A549 (cell line): ENCODE results near the gene TMEM82. TPM values are rescaled to one million over a fixed set of nuclear protein-coding genes. Genes with fewer than 3 reads are reported as not detected.

Experiments
- ATAC-seq, 2 experiments: fragments of 200-7000 bp in 1 of 2; fragments of >200 bp in 1 of 2; cut with Nextera tagmentation in 1 of 2; cut with Tn5 transposase in 1 of 2; 3 replicates each; pipeline versions ENCODE4 v1.8.0 to v1.9.1; 2018 to 2020; ENCODE audit warnings: mild to moderate bottlenecking in 1 of 2, moderate library complexity in 1 of 2
- CTCF ChIA-PET: fragments of 300-600 bp; sonication (Branson Sonifier 250); formaldehyde crosslinking; extraction: SDS; loops from one replicate; lab custom pipeline; 2021; ENCODE audit warnings: antibody characterized with exemption, inconsistent platforms; lab: Yijun Ruan, JAX
- POLR2A ChIA-PET: fragments of 350-600 bp; formaldehyde crosslinking; extraction: SDS; loops from one replicate; lab custom pipeline; 2021; ENCODE audit warnings: antibody characterized with exemption, inconsistent platforms; lab: Yijun Ruan, JAX
- DNase-seq, 2 experiments: peaks; one replicate each; pipeline versions ENCODE4 v3.0.0 to v3.0.0-alpha.2; 2011 to 2016; ENCODE audit warnings: low read depth in 1 of 2, low spot score in 1 of 2
- FAIRE-seq: peaks from 2 replicates; lab custom pipeline; 2011; peaks lifted over from hg19 to GRCh38; lab: Jason Lieb, UNC
- H3K27ac ChIP-seq, 2 experiments: fragments of >200 bp; sonication (Bioruptor Twin); formaldehyde crosslinking; 3 replicates each; pipeline ENCODE4 v1.5.1; 2016 to 2017
- H3K4me1 ChIP-seq: fragments of >200 bp; sonication (Bioruptor Twin); formaldehyde crosslinking; 3 replicates; pipeline ENCODE4 v1.6.1; 2016
- H3K4me2 ChIP-seq: fragments of >200 bp; sonication (Bioruptor Twin); formaldehyde crosslinking; 3 replicates; pipeline ENCODE4 v1.6.1; 2016
- H3K4me3 ChIP-seq: fragments of >200 bp; sonication (Bioruptor Twin); formaldehyde crosslinking; 3 replicates; pipeline ENCODE4 v1.5.1; 2016
- H3K9me3 ChIP-seq: fragments of >200 bp; sonication (Bioruptor Twin); formaldehyde crosslinking; 3 replicates; pipeline ENCODE4 v1.6.1; 2016
- CBX8 ChIP-seq: fragments of 200-600 bp; sonication (generic); IDR thresholded peaks from 2 replicates; pipeline ENCODE4 v1.6.1; 2016
- EHMT2 ChIP-seq: fragments of 200-600 bp; sonication (generic); IDR thresholded peaks from 2 replicates; pipeline ENCODE4 v1.6.1; 2016; ENCODE audit warnings: antibody characterized with exemption, low read depth, mild to moderate bottlenecking, moderate library complexity
- ESRRA ChIP-seq: fragments of 150-350 bp; IDR thresholded peaks from 2 replicates; pipeline ENCODE4 v1.6.1; 2014; ENCODE audit warnings: mild to moderate bottlenecking, low read length, borderline replicate concordance
- FOSL2 ChIP-seq, 2 experiments: fragments of 450-650 bp in 1 of 2; fragments of >200 bp in 1 of 2; sonication (Bioruptor Twin) in 1 of 2; formaldehyde crosslinking; IDR thresholded peaks; 2 replicates each; pipeline versions ENCODE4 v1.5.0 to v1.6.1; 2016 to 2020; ENCODE audit warnings: mild to moderate bottlenecking in 1 of 2, moderate library complexity in 1 of 2
- GATA3 ChIP-seq: IDR thresholded peaks from 2 replicates; pipeline ENCODE4 v1.6.1; 2012; ENCODE audit warnings: borderline replicate concordance
- HOXA7 ChIP-seq: fragments of 250-450 bp; sonication (Bioruptor Pico); IDR thresholded peaks from 2 replicates; pipeline ENCODE4 v1.5.0; 2020; ENCODE audit warnings: mild to moderate bottlenecking, moderate library complexity
- HOXB13 ChIP-seq: fragments of 250-450 bp; sonication (Bioruptor Pico); IDR thresholded peaks from 2 replicates; pipeline ENCODE4 v1.5.0; 2020; ENCODE audit warnings: low read depth, mild to moderate bottlenecking, moderate library complexity
- HOXB5 ChIP-seq: fragments of 250-450 bp; sonication (Bioruptor Pico); IDR thresholded peaks from 2 replicates; pipeline ENCODE4 v1.5.0; 2020; ENCODE audit warnings: mild to moderate bottlenecking, moderate library complexity
- JUNB ChIP-seq: fragments of >200 bp; sonication (Bioruptor Twin); formaldehyde crosslinking; IDR thresholded peaks from 2 replicates; pipeline ENCODE4 v1.6.1; 2016
- MAZ ChIP-seq: fragments of 150-350 bp; IDR thresholded peaks from 2 replicates; pipeline ENCODE4 v1.6.1; 2014; ENCODE audit warnings: antibody characterized with exemption, low read depth, low read length, borderline replicate concordance
- NFE2L2 ChIP-seq: fragments of 150-350 bp; conservative IDR thresholded peaks from 2 replicates; pipeline ENCODE4 v1.6.1; 2014; ENCODE audit warnings: low read length
- NPAS2 ChIP-seq: fragments of 250-450 bp; sonication (Bioruptor Pico); IDR thresholded peaks from 2 replicates; pipeline ENCODE4 v1.8.0; 2022; ENCODE audit warnings: mild to moderate bottlenecking, moderate library complexity, borderline replicate concordance
- NR3C1 ChIP-seq: fragments of >200 bp; sonication (Bioruptor Twin); formaldehyde crosslinking; IDR thresholded peaks from 3 replicates; pipeline ENCODE4 v1.6.1; 2017
- RFX5 ChIP-seq: fragments of 450-650 bp; IDR thresholded peaks from 2 replicates; pipeline ENCODE4 v1.7.1; 2014; ENCODE audit warnings: antibody characterized with exemption, mild to moderate bottlenecking, moderate library complexity
- TFCP2L1 ChIP-seq: fragments of 250-450 bp; sonication (Bioruptor Pico); IDR thresholded peaks from 2 replicates; pipeline ENCODE4 v1.5.0; 2021; ENCODE audit warnings: mild to moderate bottlenecking
- TP53 ChIP-seq: fragments of 250-450 bp; sonication (Bioruptor Pico); IDR thresholded peaks from 2 replicates; pipeline ENCODE4 v1.5.0; 2021; ENCODE audit warnings: mild to moderate bottlenecking, moderate library complexity
- ZFP36 ChIP-seq: fragments of 450-650 bp; IDR thresholded peaks from 2 replicates; pipeline ENCODE4 v1.6.1; 2014; ENCODE audit warnings: borderline replicate concordance; ENCODE audit not compliant: partially characterized antibody
- ZSCAN20 ChIP-seq: fragments of 250-450 bp; sonication (Bioruptor Pico); IDR thresholded peaks from 2 replicates; pipeline ENCODE4 v1.8.0; 2022; ENCODE audit warnings: mild to moderate bottlenecking, moderate library complexity
- WGBS: methylation state at CpG from one replicate; pipeline ENCODE4 v1.1.6; 2017; ENCODE audit errors: missing lambda C conversion rate; 5-methylcytosine and 5-hydroxymethylcytosine counted together
- polyA plus RNA-seq, 4 experiments: library from polyadenylated mRNA; depleted of rRNA in 3 of 4; stranded (reverse); fragments of >200 nt; fragmentation: RNase III in 1 of 4; extraction: RNeasy Plus Mini Kit Qiagen cat#74134 plus additional on column Dnase treatment in 1 of 4; gene quantifications; 2 replicates in 3 of 4; 3 replicates in 1 of 4; pipeline ENCODE4 v1.2.3, GENCODE V29; 2011 to 2017
- TF ChIP-seq, protein P1 (sequence below): IDR thresholded peaks from 2 replicates; pipeline ENCODE4 v1.6.1; 2012

TMEM82 gene
- polyA plus RNA-seq, 2 of the 4 experiments (the other 2 are of a cell fraction) = not detected

DNA sequence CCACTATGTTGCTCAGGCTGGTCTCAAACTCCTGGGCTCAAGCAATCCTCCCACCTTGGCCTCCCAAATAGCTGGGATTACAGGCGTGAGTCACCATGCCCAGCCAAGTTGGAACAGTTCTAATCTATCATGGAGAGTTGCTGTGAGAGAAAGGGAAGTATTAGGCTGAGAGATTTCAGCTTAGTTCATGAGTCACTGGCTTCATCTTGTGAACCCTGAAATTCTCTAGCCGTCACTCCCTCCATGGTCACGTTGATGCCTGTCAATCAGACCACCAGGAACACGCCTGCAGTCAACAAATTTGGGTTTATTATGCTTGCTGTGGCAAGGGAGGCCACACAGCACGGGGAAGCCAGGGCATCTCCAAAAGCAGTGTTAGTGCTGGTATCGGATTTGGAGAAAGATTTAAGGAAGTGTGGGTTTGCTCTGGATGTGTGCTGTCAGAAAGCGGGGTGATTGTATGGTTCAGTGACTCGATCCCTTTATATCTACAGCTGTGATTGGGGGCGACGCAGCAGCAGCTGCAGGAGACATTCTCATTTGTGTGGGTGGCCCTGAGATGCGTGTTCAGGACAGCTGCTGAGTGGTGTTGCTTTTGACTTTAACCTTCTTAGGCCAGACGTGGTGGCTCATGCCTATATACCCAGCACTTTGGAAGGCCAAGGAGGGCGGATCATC is 46.5 kb downstream of the TMEM82 start:
- ATAC-seq = peak in 1 of 2 experiments; percentile 13; a peak in 3 of 6 replicates

DNA sequence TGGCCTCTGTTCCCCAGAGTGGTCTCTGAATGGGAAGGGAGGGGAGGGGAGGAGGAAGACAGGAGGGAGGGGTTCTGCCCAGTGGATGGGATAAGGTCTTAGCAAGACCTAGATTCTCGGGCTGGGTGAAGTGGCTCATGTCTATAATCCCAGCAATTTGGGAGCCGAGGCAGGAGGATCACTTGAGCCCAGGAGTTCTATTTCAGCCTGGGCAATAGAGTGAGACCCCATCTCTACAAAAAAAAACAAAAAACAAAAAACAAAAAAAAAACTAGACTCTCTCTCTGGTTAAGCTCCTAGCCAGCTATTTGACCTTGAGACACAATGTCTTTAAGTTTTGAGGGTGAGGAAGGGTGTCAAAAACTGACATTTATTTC is 53.8 kb downstream of the TMEM82 start:
- Histone ChIP-seq H3K4me1 (peaks cover 66% of the 10 kb centered on the region), H3K4me2 (peak overlapping the region; percentile 99), H3K9me3 (no peaks in the 10 kb centered on the region), H3K27ac (peak overlapping the region; percentile 92 to 99), H3K4me3 (peak overlapping the region; percentile 8; the same call in 1 of the 3 replicates)
- TF ChIP-seq MAZ = no peak
- TF ChIP-seq TFCP2L1 (CRISPR knock-in tag) = no peak
- TF ChIP-seq JUNB = no peak
- no peak for TF ChIP-seq HOXB5 (CRISPR knock-in tag)
- no peak for TF ChIP-seq RFX5
- TF ChIP-seq ZFP36 = no peak
- no peak for TF ChIP-seq GATA3
- TF ChIP-seq NPAS2 (CRISPR knock-in tag) = no peak
- TF ChIP-seq HOXB13 = no peak
- no peak for TF ChIP-seq NR3C1
- no peak for TF ChIP-seq TP53 (CRISPR knock-in tag)
- no peak for TF ChIP-seq CBX8
- ChIA-PET POLR2A (interaction anchor here (1.2 to 8.3 kb wide), 2 partner anchors 15 to 39 kb away, joined by 7 to 98 read pairs; no protein-coding TSS in a partner anchor), CTCF (interaction anchor here (0.8 to 1.5 kb wide), 4 partner anchors 19 to 90 kb away, joined by 3 to 8 read pairs (median 3); no protein-coding TSS in a partner anchor)
- no peak for ATAC-seq
- no peak for FAIRE-seq
- WGBS = 84% methylated on average over 2 of the region's 2 CpGs
- no peak for DNase-seq

More for the DNA sequence above, 46.5 kb downstream of the TMEM82 start:
- whole genome bisulfite sequencing = 88% methylated on average over 13 of the region's 13 CpGs
- POLR2A ChIA-PET = interaction anchor here (1.3 kb wide), 1 partner anchor 11 kb away, joined by 8 read pairs; no protein-coding TSS in a partner anchor
- Histone ChIP-seq H3K4me2 (peak overlapping the region; percentile 22; the same call in 2 of the 3 replicates), H3K4me3 (no peak overlapping the region)
- FAIRE-seq = no peak
- CTCF ChIA-PET = no interaction called here
- TF ChIP-seq, protein P1, sequence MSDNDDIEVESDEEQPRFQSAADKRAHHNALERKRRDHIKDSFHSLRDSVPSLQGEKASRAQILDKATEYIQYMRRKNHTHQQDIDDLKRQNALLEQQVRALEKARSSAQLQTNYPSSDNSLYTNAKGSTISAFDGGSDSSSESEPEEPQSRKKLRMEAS = no peak
- no peak for TF ChIP-seq ESRRA
- TF ChIP-seq JUNB = no peak
- TF ChIP-seq NFE2L2 = no peak
- no peak for TF ChIP-seq FOSL2 (IDR thresholded peaks at IDR 0.05)
- peak; percentile 58; the same call in 1 of the 2 replicates for TF ChIP-seq FOSL2 (CRISPR knock-in tag; IDR thresholded peaks at IDR 0.05)
- no peak for TF ChIP-seq ZSCAN20
- TF ChIP-seq EHMT2 = no peak
- TF ChIP-seq HOXA7 = 0 out of 2 replicates have a peak, but pooled peaks have one; percentile 31
- TF ChIP-seq, all 56 proteins: peak for 2
- Histone ChIP-seq H3K27ac (peak overlapping the region; percentile 84 to 90), H3K9me3 (no peaks in the 10 kb centered on the region), H3K4me1 (peaks cover 52% of the 10 kb centered on the region)
- no peak for DNase-seq

Other genes starting within 250 kb of the TMEM82 start
- gene CASP9, start 218.3 kb upstream of the TMEM82 start, polyA plus RNA-seq (2011; rRNA removed) = 16.1 and 19.6 TPM in 2 replicates
- gene CASP9, start 218.3 kb upstream of the TMEM82 start, polyA plus RNA-seq (2017; fragmentation: RNase III; extraction: RNeasy Plus Mini Kit Qiagen cat#74134 plus additional on column Dnase treatment) = 11.0 to 13.3 TPM (median 11.6 TPM) in 3 replicates
- gene DNAJC16, start 215.7 kb upstream of the TMEM82 start, polyA plus RNA-seq (2011; rRNA removed) = 12.5 and 15.3 TPM in 2 replicates
- 4.6 to 5.5 TPM (median 4.9 TPM) in 3 replicates for gene DNAJC16, start 215.7 kb upstream of the TMEM82 start, polyA plus RNA-seq (2017; fragmentation: RNase III; extraction: RNeasy Plus Mini Kit Qiagen cat#74134 plus additional on column Dnase treatment)
- gene AGMAT, start 157.4 kb upstream of the TMEM82 start, polyA plus RNA-seq (2011; rRNA removed) = 10.3 and 10.7 TPM in 2 replicates
- 11.9 to 13.1 TPM (median 12.9 TPM) in 3 replicates for gene AGMAT, start 157.4 kb upstream of the TMEM82 start, polyA plus RNA-seq (2017; fragmentation: RNase III; extraction: RNeasy Plus Mini Kit Qiagen cat#74134 plus additional on column Dnase treatment)
- 8.6 and 11.1 TPM in 2 replicates for gene DDI2, start 125.0 kb upstream of the TMEM82 start, polyA plus RNA-seq (2011; rRNA removed)
- 5.5 to 7.0 TPM (median 6.3 TPM) in 3 replicates for gene DDI2, start 125.0 kb upstream of the TMEM82 start, polyA plus RNA-seq (2017; fragmentation: RNase III; extraction: RNeasy Plus Mini Kit Qiagen cat#74134 plus additional on column Dnase treatment)
- gene PLEKHM2, start 58.2 kb upstream of the TMEM82 start, polyA plus RNA-seq (2011; rRNA removed) = 14.7 and 19.4 TPM in 2 replicates
- 20.0 to 21.8 TPM (median 21.5 TPM) in 3 replicates for gene PLEKHM2, start 58.2 kb upstream of the TMEM82 start, polyA plus RNA-seq (2017; fragmentation: RNase III; extraction: RNeasy Plus Mini Kit Qiagen cat#74134 plus additional on column Dnase treatment)
- 0.12 and 0.19 TPM in 2 replicates for gene SLC25A34, start 6.2 kb upstream of the TMEM82 start, polyA plus RNA-seq (2011; rRNA removed)
- 0.19 to 0.31 TPM (median 0.26 TPM) in 3 replicates for gene SLC25A34, start 6.2 kb upstream of the TMEM82 start, polyA plus RNA-seq (2017; fragmentation: RNase III; extraction: RNeasy Plus Mini Kit Qiagen cat#74134 plus additional on column Dnase treatment)
- 24.6 and 28.9 TPM in 2 replicates for gene FBLIM1, start 16.3 kb downstream of the TMEM82 start, polyA plus RNA-seq (2011; rRNA removed)
- gene FBLIM1, start 16.3 kb downstream of the TMEM82 start, polyA plus RNA-seq (2017; fragmentation: RNase III; extraction: RNeasy Plus Mini Kit Qiagen cat#74134 plus additional on column Dnase treatment) = 33.9 to 39.4 TPM (median 38.1 TPM) in 3 replicates
- 2.0 and 4.1 TPM in 2 replicates for gene UQCRHL, start 65.2 kb downstream of the TMEM82 start, polyA plus RNA-seq (2011; rRNA removed)
- gene UQCRHL, start 65.2 kb downstream of the TMEM82 start, polyA plus RNA-seq (2017; fragmentation: RNase III; extraction: RNeasy Plus Mini Kit Qiagen cat#74134 plus additional on column Dnase treatment) = 0.64 to 1.2 TPM (median 0.68 TPM) in 3 replicates
- 7.0 and 14.3 TPM in 2 replicates for gene SPEN, start 105.2 kb downstream of the TMEM82 start, polyA plus RNA-seq (2011; rRNA removed)
- 12.2 to 21.2 TPM (median 15.5 TPM) in 3 replicates for gene SPEN, start 105.2 kb downstream of the TMEM82 start, polyA plus RNA-seq (2017; fragmentation: RNase III; extraction: RNeasy Plus Mini Kit Qiagen cat#74134 plus additional on column Dnase treatment)
- 13.8 and 14.9 TPM in 2 replicates for gene ZBTB17, start 233.6 kb downstream of the TMEM82 start, polyA plus RNA-seq (2011; rRNA removed)
- 14.1 to 17.6 TPM (median 16.5 TPM) in 3 replicates for gene ZBTB17, start 233.6 kb downstream of the TMEM82 start, polyA plus RNA-seq (2017; fragmentation: RNase III; extraction: RNeasy Plus Mini Kit Qiagen cat#74134 plus additional on column Dnase treatment)